ENCODE measurements around the gene GTF3C5. TPM values are rescaled to one million over a fixed set of nuclear protein-coding genes. Genes with fewer than 3 reads are reported as not detected.
A peak's percentile ranks its signal among the peaks of the same experiment; 100 is the strongest.
"Not testable (repeated sequence)": the region's sequence is repeated elsewhere in the genome, so short reads cannot be mapped to it uniquely, and the experiment has no call there.

The GTF3C5 gene
- total RNA-seq, 1 donor from 2014 or later, result 65.1 TPM

DNA sequence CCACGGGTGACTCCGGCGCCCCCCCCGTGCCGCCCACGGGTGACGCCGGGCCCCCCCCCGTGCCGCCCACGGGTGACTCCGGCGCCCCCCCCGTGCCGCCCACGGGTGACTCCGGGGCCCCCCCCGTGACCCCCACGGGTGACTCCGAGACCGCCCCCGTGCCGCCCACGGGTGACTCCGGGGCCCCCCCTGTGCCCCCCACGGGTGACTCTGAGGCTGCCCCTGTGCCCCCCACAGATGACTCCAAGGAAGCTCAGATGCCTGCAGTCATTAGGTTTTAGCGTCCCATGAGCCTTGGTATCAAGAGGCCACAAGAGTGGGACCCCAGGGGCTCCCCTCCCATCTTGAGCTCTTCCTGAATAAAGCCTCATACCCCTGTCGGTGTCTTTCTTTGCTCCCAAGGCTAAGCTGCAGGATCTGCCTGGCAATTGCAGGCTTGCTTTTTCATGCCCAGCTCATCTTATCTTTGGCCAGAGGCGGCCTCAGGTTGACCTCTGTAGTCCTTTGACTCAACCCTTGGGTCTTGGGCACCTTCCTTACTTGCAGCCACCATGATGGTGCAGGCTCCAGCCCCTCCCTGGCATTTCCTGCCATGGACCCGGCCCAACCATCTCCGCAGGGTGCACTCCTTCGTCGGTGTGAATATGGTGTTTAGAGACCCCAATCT lies 40.8 kb downstream of the GTF3C5 start:
- H3K27ac Mint-ChIP-seq (ENCODE audit: unreplicated experiment), result no peak overlapping the region
- no peaks in the 10 kb centered on the region for H3K27me3 Mint-ChIP-seq (ENCODE audit: unreplicated experiment)
- DNase-seq (ENCODE audit: extremely low spot score, unreplicated experiment), result no peak
- H3K4me3 Mint-ChIP-seq (ENCODE audit: unreplicated experiment), result no peak overlapping the region
- peaks cover 3% of the 10 kb centered on the region for H3K36me3 Mint-ChIP-seq (ENCODE audit: unreplicated experiment)
- TF ChIP-seq, protein P1, sequence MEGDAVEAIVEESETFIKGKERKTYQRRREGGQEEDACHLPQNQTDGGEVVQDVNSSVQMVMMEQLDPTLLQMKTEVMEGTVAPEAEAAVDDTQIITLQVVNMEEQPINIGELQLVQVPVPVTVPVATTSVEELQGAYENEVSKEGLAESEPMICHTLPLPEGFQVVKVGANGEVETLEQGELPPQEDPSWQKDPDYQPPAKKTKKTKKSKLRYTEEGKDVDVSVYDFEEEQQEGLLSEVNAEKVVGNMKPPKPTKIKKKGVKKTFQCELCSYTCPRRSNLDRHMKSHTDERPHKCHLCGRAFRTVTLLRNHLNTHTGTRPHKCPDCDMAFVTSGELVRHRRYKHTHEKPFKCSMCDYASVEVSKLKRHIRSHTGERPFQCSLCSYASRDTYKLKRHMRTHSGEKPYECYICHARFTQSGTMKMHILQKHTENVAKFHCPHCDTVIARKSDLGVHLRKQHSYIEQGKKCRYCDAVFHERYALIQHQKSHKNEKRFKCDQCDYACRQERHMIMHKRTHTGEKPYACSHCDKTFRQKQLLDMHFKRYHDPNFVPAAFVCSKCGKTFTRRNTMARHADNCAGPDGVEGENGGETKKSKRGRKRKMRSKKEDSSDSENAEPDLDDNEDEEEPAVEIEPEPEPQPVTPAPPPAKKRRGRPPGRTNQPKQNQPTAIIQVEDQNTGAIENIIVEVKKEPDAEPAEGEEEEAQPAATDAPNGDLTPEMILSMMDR (IDR thresholded peaks at IDR 0.05), result no peak
- no peaks in the 10 kb centered on the region for H3K9me3 Mint-ChIP-seq (ENCODE audit: unreplicated experiment)
- peaks cover 32% of the 10 kb centered on the region for H3K4me1 Mint-ChIP-seq (ENCODE audit: unreplicated experiment)

GRCh38 chr9:133072210-133072609 lies 41.4 kb downstream of the GTF3C5 start:
- H3K27ac Mint-ChIP-seq (ENCODE audit: unreplicated experiment); H3K27me3 Mint-ChIP-seq (ENCODE audit: unreplicated experiment); DNase-seq (ENCODE audit: extremely low spot score, unreplicated experiment): not testable (repeated sequence)

DNA sequence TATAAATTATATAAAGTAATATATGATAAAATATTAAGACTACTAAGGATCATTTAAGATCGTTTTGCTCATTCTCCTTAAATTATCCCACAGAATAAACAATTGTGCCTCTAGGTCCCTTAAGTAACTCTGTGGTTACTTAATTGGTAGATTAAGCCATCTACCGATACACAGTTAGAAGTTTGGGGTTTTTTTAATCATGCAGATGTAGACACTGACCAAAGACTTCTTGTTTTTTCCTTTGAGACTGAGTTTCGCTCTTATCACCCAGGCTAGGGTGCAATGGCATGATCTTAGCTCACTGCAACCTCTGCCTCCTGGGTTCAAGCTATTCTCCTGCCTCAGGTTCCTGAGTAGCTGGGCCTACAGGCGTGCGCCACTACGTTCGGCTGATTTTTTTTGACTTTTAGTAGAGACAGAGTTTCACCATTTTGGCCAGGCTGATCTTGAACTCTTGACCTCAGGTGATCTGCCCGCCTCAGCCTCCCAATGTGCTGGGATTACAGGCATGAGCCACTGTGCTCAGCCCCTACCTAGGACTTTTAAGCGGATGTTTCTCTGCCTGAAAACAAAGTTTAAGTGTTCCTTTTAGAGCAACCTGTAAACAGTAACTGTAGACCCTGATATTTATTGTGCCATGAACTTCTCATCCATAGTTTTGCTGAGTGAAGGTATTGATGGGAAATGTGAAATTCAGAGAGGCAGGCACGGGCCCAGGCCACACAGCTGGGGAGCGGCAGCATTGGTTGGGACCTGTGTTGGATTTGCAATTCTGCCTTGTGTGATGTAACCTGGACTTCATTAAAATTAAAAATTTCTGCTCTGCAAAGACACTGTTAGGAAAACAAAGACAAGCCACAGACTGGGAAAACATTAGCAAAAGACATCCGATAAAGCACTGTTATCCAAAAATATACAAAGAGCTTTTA lies 42.6 kb downstream of the GTF3C5 start:
- Mint-ChIP-seq H3K36me3 (ENCODE audit: unreplicated experiment) (peaks cover 3% of the 10 kb centered on the region), H3K4me1 (ENCODE audit: unreplicated experiment) (peaks cover 40% of the 10 kb centered on the region), H3K27me3 (ENCODE audit: unreplicated experiment) (no peaks in the 10 kb centered on the region), H3K27ac (ENCODE audit: unreplicated experiment) (no peak overlapping the region), H3K9me3 (ENCODE audit: unreplicated experiment) (no peaks in the 10 kb centered on the region), H3K4me3 (ENCODE audit: unreplicated experiment) (no peak overlapping the region)
- no peak for DNase-seq (ENCODE audit: extremely low spot score, unreplicated experiment)
- TF ChIP-seq, protein P1 (IDR thresholded peaks at IDR 0.05), result no peak

More at GRCh38 chr9:133072210-133072609, 41.4 kb downstream of the GTF3C5 start:
- not testable (repeated sequence) for H3K9me3 Mint-ChIP-seq (ENCODE audit: unreplicated experiment); H3K4me3 Mint-ChIP-seq (ENCODE audit: unreplicated experiment); H3K36me3 Mint-ChIP-seq (ENCODE audit: unreplicated experiment)
- H3K4me1 Mint-ChIP-seq (ENCODE audit: unreplicated experiment), result peaks cover 37% of the 10 kb centered on the region

- TF ChIP-seq, protein P1 (IDR thresholded peaks at IDR 0.05), result no peak
- peak overlapping the region; percentile 23 for H3K27ac Mint-ChIP-seq (ENCODE audit: unreplicated experiment)
- H3K4me1 Mint-ChIP-seq (ENCODE audit: unreplicated experiment), result peaks cover 40% of the 10 kb centered on the region
- no peak overlapping the region for H3K4me3 Mint-ChIP-seq (ENCODE audit: unreplicated experiment)
- peaks cover 3% of the 10 kb centered on the region for H3K36me3 Mint-ChIP-seq (ENCODE audit: unreplicated experiment)
- DNase-seq (ENCODE audit: extremely low spot score, unreplicated experiment), result no peak
- no peaks in the 10 kb centered on the region for H3K27me3 Mint-ChIP-seq (ENCODE audit: unreplicated experiment)
- H3K9me3 Mint-ChIP-seq (ENCODE audit: unreplicated experiment), result no peaks in the 10 kb centered on the region
Measured at GRCh38 chr9:133074111-133074651, 43.4 kb downstream of the GTF3C5 start.

DNA sequence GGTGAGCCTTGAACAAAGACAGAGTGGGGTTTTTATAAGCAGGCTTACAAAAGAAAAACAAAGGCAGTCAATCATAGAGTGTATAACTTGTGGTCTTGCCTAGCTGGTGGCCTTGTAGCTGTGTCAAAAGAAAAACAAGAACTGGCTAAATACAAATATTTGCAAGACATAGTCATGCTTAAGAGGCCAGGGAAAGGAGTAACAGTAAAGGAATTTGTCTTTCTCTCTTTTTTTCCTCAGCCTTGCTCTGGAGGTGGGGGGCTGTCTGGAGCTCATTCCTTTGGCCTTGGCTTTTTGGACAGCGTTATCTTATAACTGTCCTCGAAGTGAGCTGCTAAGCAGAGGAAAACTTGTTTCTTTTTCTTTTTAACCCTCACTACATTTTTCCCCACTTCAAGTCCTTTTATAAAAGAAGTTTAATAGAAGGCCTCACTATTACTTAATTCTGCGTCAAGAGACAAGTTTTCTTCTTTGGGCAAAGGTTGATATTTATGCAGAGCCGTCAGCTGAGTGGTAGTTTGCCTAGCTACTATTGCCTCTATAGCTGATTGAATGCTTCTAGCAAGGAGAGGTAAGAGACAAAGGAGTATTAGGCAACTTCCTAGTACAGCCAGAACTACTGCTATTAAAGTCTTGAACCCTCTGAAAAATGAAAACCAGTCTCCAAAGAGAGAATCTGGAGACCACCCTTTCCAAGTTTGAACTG lies 45.3 kb downstream of the GTF3C5 start:
- TF ChIP-seq, protein P1 (IDR thresholded peaks at IDR 0.05), result no peak

More for the DNA sequence above, 45.3 kb downstream of the GTF3C5 start:
- Mint-ChIP-seq H3K27me3 (ENCODE audit: unreplicated experiment) (peaks cover 6% of the 10 kb centered on the region), H3K9me3 (ENCODE audit: unreplicated experiment) (no peaks in the 10 kb centered on the region), H3K4me3 (ENCODE audit: unreplicated experiment) (peak overlapping the region; percentile 14), H3K4me1 (ENCODE audit: unreplicated experiment) (peaks cover 40% of the 10 kb centered on the region), H3K27ac (ENCODE audit: unreplicated experiment) (peak overlapping the region; percentile 85), H3K36me3 (ENCODE audit: unreplicated experiment) (peaks cover 2% of the 10 kb centered on the region)
- no peak for DNase-seq (ENCODE audit: extremely low spot score, unreplicated experiment)

Measured in osteocyte (in vitro differentiated cells).